SK-N-SH (cell line): Measurements from ENCODE around the gene KCNT1. TPM values are rescaled to one million over a fixed set of nuclear protein-coding genes. Genes with fewer than 3 reads are reported as not detected.

Experiments used
- CTCF ChIA-PET: fragments of 300-600, 350-600 bp; formaldehyde crosslinking; extraction: SDS; loops from one replicate; lab custom pipeline; 2021; lab: Yijun Ruan, JAX
- POLR2A ChIA-PET: fragments of 350-600 bp; sonication (Branson Sonifier 250); formaldehyde crosslinking; extraction: SDS; loops from one replicate; lab custom pipeline; 2020; ENCODE audit warnings: antibody characterized with exemption, inconsistent platforms; lab: Yijun Ruan, JAX
- DNase-seq: peaks from one replicate; pipeline ENCODE4 v3.0.0; 2012
- H2AFZ ChIP-seq: fragments of 200-600 bp; sonication (generic); 2 replicates; pipeline ENCODE4 v1.8.1; 2016; ENCODE audit warnings: antibody characterized with exemption, mild to moderate bottlenecking, low read depth
- H3F3A ChIP-seq: fragments of 200-600 bp; sonication (generic); replicated peaks from 2 replicates; pipeline ENCODE3; 2016; ENCODE audit warnings: antibody characterized with exemption, mild to moderate bottlenecking; ENCODE audit not compliant: insufficient read depth
- H3K27ac ChIP-seq, 2 experiments: fragments of 200-500 bp in 1 of 2; fragments of 200-600 bp in 1 of 2; sonication (Bioruptor generic) in 1 of 2; sonication (generic), shearing (Covaris generic) in 1 of 2; 2 replicates each; pipeline versions ENCODE4 v1.5.1 to v1.6.1; 2014 to 2016; ENCODE audit warnings: low read depth in 2 of 2, inconsistent platforms in 1 of 2, low read length in 1 of 2, mild to moderate bottlenecking in 1 of 2, mixed read lengths in 1 of 2
- H3K27me3 ChIP-seq: fragments of 200-600 bp; sonication (generic), shearing (Covaris generic); 2 replicates; pipeline ENCODE4 v1.6.1; 2016; ENCODE audit warnings: mixed run types; ENCODE audit not compliant: insufficient read depth
- H3K36me3 ChIP-seq, 2 experiments: fragments of 200-500 bp in 1 of 2; fragments of 200-600 bp in 1 of 2; sonication (Bioruptor generic) in 1 of 2; sonication (generic) in 1 of 2; replicated peaks in 1 of 2; 2 replicates each; pipeline versions ENCODE3 to v1.5.1; 2014 to 2016; ENCODE audit warnings: low read length in 1 of 2, mild to moderate bottlenecking in 1 of 2; ENCODE audit not compliant: insufficient read depth in 2 of 2, control insufficient read depth in 1 of 2
- H3K4me1 ChIP-seq, 2 experiments: fragments of 200-500 bp in 1 of 2; fragments of 200-600 bp in 1 of 2; sonication (Bioruptor generic) in 1 of 2; sonication (generic), shearing (Covaris generic) in 1 of 2; 2 replicates each; pipeline versions ENCODE4 v1.5.1 to v1.6.1; 2014 to 2016; ENCODE audit warnings: low read depth in 1 of 2, low read length in 1 of 2, mixed run types in 1 of 2; ENCODE audit not compliant: insufficient read depth in 2 of 2, control insufficient read depth in 1 of 2
- H3K4me2 ChIP-seq: fragments of 200-600 bp; sonication (generic), shearing (Covaris generic); 2 replicates; pipeline ENCODE4 v1.6.1; 2017; ENCODE audit warnings: mixed run types
- H3K4me3 ChIP-seq, 2 experiments: fragments of 200-500 bp in 1 of 2; fragments of 200-600 bp in 1 of 2; sonication (Bioruptor generic) in 1 of 2; sonication (generic), shearing (Covaris generic) in 1 of 2; 2 replicates each; pipeline versions ENCODE4 v1.5.1 to v1.8.1; 2014 to 2016; ENCODE audit warnings: low read depth in 2 of 2, inconsistent platforms in 1 of 2, low read length in 1 of 2, mild to moderate bottlenecking in 1 of 2, mixed read lengths in 1 of 2, moderate library complexity in 1 of 2
- H3K79me2 ChIP-seq: fragments of 200-600 bp; sonication (generic); 2 replicates; pipeline ENCODE4 v1.8.1; 2017; ENCODE audit warnings: mild to moderate bottlenecking; ENCODE audit not compliant: insufficient read depth
- H3K9ac ChIP-seq: fragments of 200-600 bp; sonication (generic); 2 replicates; pipeline ENCODE4 v1.6.1; 2017; ENCODE audit warnings: mixed run types
- H3K9me2 ChIP-seq: fragments of 200-600 bp; sonication (generic); 2 replicates; pipeline ENCODE4 v1.6.1; 2017; ENCODE audit warnings: mixed run types
- H3K9me3 ChIP-seq: fragments of 200-600 bp; sonication (generic); 2 replicates; pipeline ENCODE4 v1.6.1; 2017; ENCODE audit warnings: mixed run types, mild to moderate bottlenecking, moderate library complexity
- H4K20me1 ChIP-seq: fragments of 200-600 bp; sonication (generic); 2 replicates; pipeline ENCODE4 v1.6.1; 2017; ENCODE audit warnings: mild to moderate bottlenecking, mixed run types; ENCODE audit not compliant: insufficient read depth
- CHD2 ChIP-seq: fragments of 150-350 bp; IDR thresholded peaks from 2 replicates; pipeline ENCODE4 v1.6.1; 2018; ENCODE audit warnings: low read length; ENCODE audit not compliant: partially characterized antibody
- ELF1 ChIP-seq: IDR thresholded peaks from 2 replicates; pipeline ENCODE4 v1.4.0; 2012
- FOXJ3 ChIP-seq: sonication (generic); formaldehyde crosslinking; IDR thresholded peaks from 2 replicates; pipeline ENCODE4 v1.5.1; 2020; ENCODE audit warnings: mild to moderate bottlenecking, missing genetic modification reagents
- IRF3 ChIP-seq: fragments of 150-350 bp; IDR thresholded peaks from 2 replicates; pipeline ENCODE4 v1.6.1; 2016; ENCODE audit warnings: mild to moderate bottlenecking, low read depth, low read length
- MEF2A ChIP-seq: IDR thresholded peaks from 2 replicates; pipeline ENCODE4 v1.4.0; 2012; ENCODE audit warnings: low read depth, borderline replicate concordance
- MXI1 ChIP-seq: IDR thresholded peaks from 2 replicates; pipeline ENCODE4 v1.6.1; 2012; ENCODE audit warnings: mild to moderate bottlenecking, low read depth, low read length, improper control_type of control experiment
- NFIC ChIP-seq: IDR thresholded peaks from 2 replicates; pipeline ENCODE4 v1.4.0; 2012; ENCODE audit warnings: borderline replicate concordance
- NRF1 ChIP-seq: IDR thresholded peaks from 2 replicates; pipeline ENCODE4 v1.6.1; 2012; ENCODE audit warnings: low read depth, mild to moderate bottlenecking, low read length
- RAD21 ChIP-seq: IDR thresholded peaks from 2 replicates; pipeline ENCODE4 v1.6.1; 2012; ENCODE audit warnings: mild to moderate bottlenecking, low read length
- SIN3A ChIP-seq: IDR thresholded peaks from 2 replicates; pipeline ENCODE4 v1.6.1; 2012; ENCODE audit warnings: low read depth, mild to moderate bottlenecking, low read length, moderate library complexity, borderline replicate concordance
- TAF1 ChIP-seq: IDR thresholded peaks from 2 replicates; pipeline ENCODE4 v1.6.1; 2012; ENCODE audit warnings: low read depth, mild to moderate bottlenecking, low read length, moderate library complexity, borderline replicate concordance
- TEAD4 ChIP-seq: IDR thresholded peaks from 2 replicates; pipeline ENCODE4 v1.4.0; 2012; ENCODE audit warnings: mild to moderate bottlenecking, borderline replicate concordance; ENCODE audit not compliant: insufficient read depth
- YY1 ChIP-seq: IDR thresholded peaks from 2 replicates; pipeline ENCODE4 v1.4.0; 2012; ENCODE audit warnings: low read depth, mild to moderate bottlenecking
- ZBTB33 ChIP-seq: IDR thresholded peaks from 2 replicates; pipeline ENCODE4 v1.4.0; 2012; ENCODE audit warnings: low read depth, borderline replicate concordance
- WGBS: methylation state at CpG from one replicate; pipeline ENCODE4 v1.1.6; 2017; ENCODE audit warnings: low lambda C conversion rate; 5-methylcytosine and 5-hydroxymethylcytosine counted together
- polyA plus RNA-seq, 3 experiments: library from polyadenylated mRNA; depleted of rRNA; stranded (reverse); fragments of >200 nt; gene quantifications; 2 replicates each; pipeline ENCODE4 v1.2.3, GENCODE V29; 2012
- TF ChIP-seq, protein P1 (sequence below): fragments of 150-350 bp; IDR thresholded peaks from 2 replicates; pipeline ENCODE4 v1.6.1; 2017; ENCODE audit warnings: antibody characterized with exemption, low read length, low read depth, borderline replicate concordance
- TF ChIP-seq, protein P2 (sequence below): IDR thresholded peaks from 2 replicates; pipeline ENCODE4; 2012
- TF ChIP-seq, protein P3 (sequence below): IDR thresholded peaks from 2 replicates; pipeline ENCODE4 v1.4.0; 2012; ENCODE audit warnings: low read depth, borderline replicate concordance

KCNT1 gene
- polyA plus RNA-seq, 1 of the 3 experiments (the other 2 are of a cell fraction), result 0.08 TPM

DNA sequence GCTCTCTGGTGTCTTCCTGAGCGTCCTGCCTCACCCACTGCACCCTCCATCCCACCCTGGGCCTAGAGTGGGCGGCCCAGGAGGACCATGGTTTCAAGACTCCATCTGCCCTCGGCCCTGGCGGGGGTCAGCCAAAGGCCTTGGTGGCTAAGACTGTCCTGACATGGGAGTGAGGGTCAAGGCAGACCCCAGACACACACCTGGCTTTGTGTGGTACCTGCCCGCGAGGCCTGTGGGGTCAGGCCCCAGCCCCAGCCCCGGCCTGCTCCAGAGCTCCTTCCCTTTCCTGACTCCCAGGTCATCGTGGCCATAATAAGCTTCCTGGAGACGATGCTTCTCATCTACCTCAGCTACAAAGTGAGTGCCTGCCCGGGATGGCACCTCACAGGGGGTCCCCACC is 54.6 kb downstream of the KCNT1 start:
- H3F3A ChIP-seq, result no peaks in the 10 kb centered on the region
- CTCF ChIA-PET, result no interaction called here
- POLR2A ChIA-PET, result no interaction called here
- no peak for DNase-seq
- no peaks in the 10 kb centered on the region for H3K9me2 ChIP-seq
- H3K9ac ChIP-seq, result no peak overlapping the region
- no peaks in the 10 kb centered on the region for H4K20me1 ChIP-seq
- H2AFZ ChIP-seq, result no peak overlapping the region
- H3K4me3 ChIP-seq, result no peak overlapping the region
- no peak overlapping the region for H3K27ac ChIP-seq
- H3K9me3 ChIP-seq, result no peaks in the 10 kb centered on the region
- WGBS, result 28% methylated on average over 5 of the region's 10 CpGs
- H3K79me2 ChIP-seq, result no peaks in the 10 kb centered on the region
- no peaks in the 10 kb centered on the region; a peak in 1 of 4 replicates for H3K4me1 ChIP-seq
- H3K4me2 ChIP-seq, result no peak overlapping the region
- TF ChIP-seq FOXJ3 (CRISPR knock-in tag) (no peak), SIN3A (no peak), ELF1 (no peak), NFIC (no peak), MEF2A (no peak), CHD2 (no peak), YY1 (no peak), RAD21 (no peak), IRF3 (no peak), NRF1 (no peak), TAF1 (no peak), ZBTB33 (no peak), TEAD4 (no peak), MXI1 (no peak)
- TF ChIP-seq, protein P1, sequence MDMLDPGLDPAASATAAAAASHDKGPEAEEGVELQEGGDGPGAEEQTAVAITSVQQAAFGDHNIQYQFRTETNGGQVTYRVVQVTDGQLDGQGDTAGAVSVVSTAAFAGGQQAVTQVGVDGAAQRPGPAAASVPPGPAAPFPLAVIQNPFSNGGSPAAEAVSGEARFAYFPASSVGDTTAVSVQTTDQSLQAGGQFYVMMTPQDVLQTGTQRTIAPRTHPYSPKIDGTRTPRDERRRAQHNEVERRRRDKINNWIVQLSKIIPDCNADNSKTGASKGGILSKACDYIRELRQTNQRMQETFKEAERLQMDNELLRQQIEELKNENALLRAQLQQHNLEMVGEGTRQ, result no peak
- TF ChIP-seq, protein P2, sequence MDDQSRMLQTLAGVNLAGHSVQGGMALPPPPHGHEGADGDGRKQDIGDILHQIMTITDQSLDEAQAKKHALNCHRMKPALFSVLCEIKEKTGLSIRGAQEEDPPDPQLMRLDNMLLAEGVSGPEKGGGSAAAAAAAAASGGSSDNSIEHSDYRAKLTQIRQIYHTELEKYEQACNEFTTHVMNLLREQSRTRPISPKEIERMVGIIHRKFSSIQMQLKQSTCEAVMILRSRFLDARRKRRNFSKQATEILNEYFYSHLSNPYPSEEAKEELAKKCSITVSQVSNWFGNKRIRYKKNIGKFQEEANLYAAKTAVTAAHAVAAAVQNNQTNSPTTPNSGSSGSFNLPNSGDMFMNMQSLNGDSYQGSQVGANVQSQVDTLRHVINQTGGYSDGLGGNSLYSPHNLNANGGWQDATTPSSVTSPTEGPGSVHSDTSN, result no peak
- TF ChIP-seq, protein P3, sequence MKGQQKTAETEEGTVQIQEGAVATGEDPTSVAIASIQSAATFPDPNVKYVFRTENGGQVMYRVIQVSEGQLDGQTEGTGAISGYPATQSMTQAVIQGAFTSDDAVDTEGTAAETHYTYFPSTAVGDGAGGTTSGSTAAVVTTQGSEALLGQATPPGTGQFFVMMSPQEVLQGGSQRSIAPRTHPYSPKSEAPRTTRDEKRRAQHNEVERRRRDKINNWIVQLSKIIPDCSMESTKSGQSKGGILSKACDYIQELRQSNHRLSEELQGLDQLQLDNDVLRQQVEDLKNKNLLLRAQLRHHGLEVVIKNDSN, result no peak
- H3K36me3 ChIP-seq, result no peaks in the 10 kb centered on the region
- H3K27me3 ChIP-seq, result no peaks in the 10 kb centered on the region
